ENCODE results near the gene LINGO3. TPM values are rescaled to one million over a fixed set of nuclear protein-coding genes. Genes with fewer than 3 reads are reported as not detected.

LINGO3 gene
- total and polyA plus RNA-seq, 2 experiments from 2014 or later, result 0.29 to 0.45 TPM

GRCh38 chr19:2320049-2320448, 12.1 kb upstream of the LINGO3 start (continued):
- TF ChIP-seq ZNF462 (CRISPR knock-in tag; IDR thresholded peaks at IDR 0.05), result no peak
- TF ChIP-seq POLR2AphosphoS5 (IDR thresholded peaks at IDR 0.05; ENCODE audit: low read depth), result no peak
- TF ChIP-seq ETS1 (IDR thresholded peaks at IDR 0.05), result no peak
- no peak for TF ChIP-seq EZH2 (IDR thresholded peaks at IDR 0.05; ENCODE audit: low read depth, unreplicated experiment)
- no peak for TF ChIP-seq ZNF114 (CRISPR knock-in tag; IDR thresholded peaks at IDR 0.05)
- no peak for TF ChIP-seq CREB1 (CRISPR knock-in tag; IDR thresholded peaks at IDR 0.05; ENCODE audit: low read depth)
- no peak for TF ChIP-seq EZH2phosphoT487 (IDR thresholded peaks at IDR 0.05; ENCODE audit: unreplicated experiment)
- no peak for TF ChIP-seq NANOG (IDR thresholded peaks at IDR 0.05; ENCODE audit: borderline replicate concordance)

GRCh38 chr19:2319551-2319950, 11.6 kb upstream of the LINGO3 start:
- Histone ChIP-seq H2AFZ (no peak overlapping the region), H3K27me3 (ENCODE audit: insufficient read depth) (no peaks in the 10 kb centered on the region), H4K20me1 (replicated peaks; ENCODE audit: insufficient read depth) (no peaks in the 10 kb centered on the region; the same call in 1 of the 2 replicates), H3K79me2 (replicated peaks; ENCODE audit: insufficient read depth) (no peaks in the 10 kb centered on the region), H3K9me2 (ENCODE audit: insufficient read depth) (no peaks in the 10 kb centered on the region), H3K4me1 (ENCODE audit: insufficient read depth) (no peaks in the 10 kb centered on the region), H3K36me3 (ENCODE audit: insufficient read depth) (no peaks in the 10 kb centered on the region), H3K27ac (ENCODE audit: low read depth) (no peak overlapping the region), H3F3A (replicated peaks; ENCODE audit: low read depth) (no peaks in the 10 kb centered on the region), H3K4me2 (no peak overlapping the region), H3K4me3 (no peak overlapping the region)
- no peaks in the 10 kb centered on the region; the same call in 2 of the 3 replicates for H3K4me1 Mint-ChIP-seq
- peaks cover 7% of the 10 kb centered on the region for H3K27me3 Mint-ChIP-seq (ENCODE audit: insufficient read depth, low read depth, poor library complexity)
- DNase-seq (ENCODE audit: low spot score) (no peak), ATAC-seq (no peak)
- H3K27ac Mint-ChIP-seq, result no peak overlapping the region
- H3K4me3 Mint-ChIP-seq, result no peak overlapping the region
- H3K36me3 Mint-ChIP-seq (ENCODE audit: low read depth), result peaks cover 10% of the 10 kb centered on the region
- H3K9me3 Mint-ChIP-seq, result peaks cover 6% of the 10 kb centered on the region; the same call in 1 of the 3 replicates
- TF ChIP-seq EZH2phosphoT487 (IDR thresholded peaks at IDR 0.05; ENCODE audit: unreplicated experiment), result no peak
- no peak for TF ChIP-seq ZNF331 (CRISPR knock-in tag; IDR thresholded peaks at IDR 0.05; ENCODE audit: low read depth)

Measured in GM23338 (cell line).